Esophagus muscularis mucosa (tissue), 4 donors: ENCODE data around the gene CHRNA4. TPM values are rescaled to one million over a fixed set of nuclear protein-coding genes. Genes with fewer than 3 reads are reported as not detected.

Experiments
- DNase-seq: peaks from one replicate; pipeline ENCODE4 v3.0.0-alpha.2; 2017; ENCODE audit errors: extremely low spot score
- H3K27ac ChIP-seq, 4 donors: fragments of 200-600 bp; sonication (generic); replicated peaks in 1 of 4; 1 replicate in 3 of 4; 2 replicates in 1 of 4; pipeline ENCODE4 v1.5.1; 2016 to 2019; ENCODE audit warnings: mild to moderate bottlenecking in 1 of 4
- H3K27me3 ChIP-seq, 4 donors: fragments of 200-600 bp; sonication (generic); one replicate each; pipeline versions ENCODE4 v1.5.1 to v1.6.0; 2016 to 2019
- H3K36me3 ChIP-seq, 4 donors: fragments of 200-600 bp; sonication (generic); one replicate each; pipeline ENCODE4 v1.5.1; 2016 to 2019
- H3K4me1 ChIP-seq, 4 donors: fragments of 200-600 bp; sonication (generic); one replicate each; pipeline ENCODE4 v1.5.1; 2016 to 2019
- H3K4me3 ChIP-seq, 4 donors: fragments of 200-600 bp; sonication (generic); 1 replicate in 2 of 4; 2 replicates in 2 of 4; pipeline ENCODE4 v1.5.1; 2016 to 2019; ENCODE audit warnings: mild to moderate bottlenecking in 4 of 4, moderate library complexity in 1 of 4
- H3K9me3 ChIP-seq, 4 donors: fragments of 200-600 bp; sonication (generic); 1 replicate in 3 of 4; 2 replicates in 1 of 4; pipeline ENCODE4 v1.5.1; 2016 to 2019
- CTCF ChIP-seq, 3 experiments: fragments of 200-600 bp in 2 of 3; fragments of 450-650 bp in 1 of 3; sonication (generic) in 2 of 3; IDR thresholded peaks; one replicate each; pipeline ENCODE4 v1.5.1; 2017 to 2019; ENCODE audit warnings: antibody characterized with exemption in 3 of 3, mild to moderate bottlenecking in 2 of 3, moderate library complexity in 1 of 3
- EP300 ChIP-seq: sonication (generic); formaldehyde crosslinking; IDR thresholded peaks from one replicate; pipeline ENCODE4 v1.6.1; 2017; ENCODE audit warnings: antibody characterized with exemption
- POLR2A ChIP-seq: fragments of 450-650 bp; IDR thresholded peaks from one replicate; pipeline ENCODE4 v1.6.1; 2017; ENCODE audit warnings: antibody characterized with exemption, moderate library complexity, mild to moderate bottlenecking, low read depth
- POLR2AphosphoS5 ChIP-seq, 2 donors: sonication (generic); formaldehyde crosslinking; IDR thresholded peaks; one replicate each; pipeline ENCODE4 v1.6.1; 2017; ENCODE audit warnings: antibody characterized with exemption in 2 of 2
- WGBS: methylation state at CpG from one replicate; pipeline ENCODE4 v1.1.5; 2018; 5-methylcytosine and 5-hydroxymethylcytosine counted together
- intact Hi-C: fragments of 100-400 bp; cut with DNase I; formaldehyde crosslinking; loops from one replicate; pipeline ENCODE4 v1.15.1; 2023
- total RNA-seq, 4 donors: library from RNA; depleted of rRNA; stranded (reverse); fragments of >200 nt; gene quantifications; one replicate each; pipeline versions ENCODE4 v1.1.0 to v1.2.1, GENCODE V29; 2016

Gene CHRNA4
- not detected for total RNA-seq

GRCh38 chr20:63360850-63361518 is at the start of gene CHRNA4:
CHRNA4 (minus strand) TSS chr20:63361349; CDS start chr20:63361165, 184 bp downstream.
- no peak for DNase-seq
- TF ChIP-seq POLR2AphosphoS5 (IDR thresholded peaks at IDR 0.05), result no peak
- no peak for TF ChIP-seq EP300
- no peak for TF ChIP-seq CTCF (IDR thresholded peaks at IDR 0.05)
- TF ChIP-seq POLR2A, result no peak
- H3K36me3 ChIP-seq, result no peaks in the 10 kb centered on the region
- no peak within 1 kb of the TSS for H3K27ac ChIP-seq
- peaks cover 5 to 13% (median 9%) of the 10 kb centered on the region in 4 donors for H3K4me1 ChIP-seq
- no peaks in the 10 kb centered on the region for H3K9me3 ChIP-seq
- peaks cover 0 to 94% (median 24%) of the 10 kb centered on the region in 4 donors for H3K27me3 ChIP-seq
- H3K4me3 ChIP-seq, result peak within 1 kb of the TSS; percentile 1 to 33 (median 24)
- intact Hi-C loops, result no loop called here
- 11% methylated on average over 3 of the region's 79 CpGs for WGBS

DNA sequence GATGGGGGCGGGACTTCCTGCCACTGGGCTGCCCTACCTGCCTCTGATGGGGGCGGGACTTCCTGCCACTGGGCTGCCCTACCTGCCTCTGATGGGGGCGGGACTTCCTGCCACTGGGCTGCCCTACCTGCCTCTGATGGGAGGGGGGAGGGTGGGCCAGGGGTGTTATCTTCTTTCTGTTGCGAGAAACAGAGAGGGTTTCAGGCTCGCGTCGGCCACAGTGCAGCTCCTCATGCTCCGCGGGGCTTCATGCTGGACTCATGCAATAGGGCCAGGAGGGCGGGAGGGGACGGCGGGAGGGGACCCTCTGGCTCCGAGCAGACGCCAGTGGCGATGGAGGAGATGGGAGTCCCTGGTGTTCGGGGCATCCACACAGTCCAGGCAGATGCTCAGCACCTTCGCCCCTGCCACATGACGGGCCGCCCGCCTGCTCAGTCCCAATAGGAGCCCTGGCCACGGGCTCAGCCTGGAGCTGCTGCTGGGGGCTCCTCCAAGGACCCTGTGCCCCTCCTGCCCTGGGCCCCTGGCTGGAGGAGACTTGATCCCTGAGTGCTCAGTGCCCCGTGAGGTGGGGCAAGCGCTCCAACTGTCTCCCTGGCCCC is 48.8 kb upstream of the CHRNA4 start:
- intact Hi-C loops, result no loop called here
- WGBS, result no CpG with 5 or more reads among the region's 23 CpGs
- TF ChIP-seq POLR2A (no peak), EP300 (no peak)
- Histone ChIP-seq H3K4me3 (no peak overlapping the region), H3K36me3 (no peaks in the 10 kb centered on the region), H3K27me3 (peaks cover 0 to 73% (median 0%) of the 10 kb centered on the region in 4 donors), H3K4me1 (no peaks in the 10 kb centered on the region), H3K27ac (no peak overlapping the region), H3K9me3 (no peaks in the 10 kb centered on the region)
- no peak for DNase-seq

- H3K4me1 ChIP-seq, result no peaks in the 10 kb centered on the region
- intact Hi-C loops, result no loop called here
- no peaks in the 10 kb centered on the region for H3K9me3 ChIP-seq
- H3K27ac ChIP-seq, result no peak overlapping the region
- no peak overlapping the region for H3K4me3 ChIP-seq
- WGBS, result 90% methylated on average over 18 of the region's 21 CpGs
- no peak for DNase-seq
- peaks cover 0 to 73% (median 0%) of the 10 kb centered on the region in 4 donors for H3K27me3 ChIP-seq
- no peaks in the 10 kb centered on the region for H3K36me3 ChIP-seq
- TF ChIP-seq POLR2A (no peak), EP300 (no peak), CTCF (IDR thresholded peaks at IDR 0.05) (no peak), POLR2AphosphoS5 (IDR thresholded peaks at IDR 0.05) (no peak)
Measured at GRCh38 chr20:63409066-63409833, 48.1 kb upstream of the CHRNA4 start.

GRCh38 chr20:63408684-63409046 is 47.5 kb upstream of the CHRNA4 start:
- no peaks in the 10 kb centered on the region for H3K36me3 ChIP-seq
- no peaks in the 10 kb centered on the region for H3K4me1 ChIP-seq
- H3K9me3 ChIP-seq, result no peaks in the 10 kb centered on the region
- no peak for DNase-seq
- TF ChIP-seq POLR2A (no peak), CTCF (IDR thresholded peaks at IDR 0.05) (no peak), POLR2AphosphoS5 (IDR thresholded peaks at IDR 0.05) (no peak)
- no peak overlapping the region for H3K27ac ChIP-seq
- 82% methylated on average over 9 of the region's 21 CpGs for WGBS
- peaks cover 0 to 73% (median 0%) of the 10 kb centered on the region in 4 donors for H3K27me3 ChIP-seq
- intact Hi-C loops, result no loop called here
- no peak overlapping the region for H3K4me3 ChIP-seq
